ENCODE data around the gene KRT3.

Gene KRT3

DNA sequence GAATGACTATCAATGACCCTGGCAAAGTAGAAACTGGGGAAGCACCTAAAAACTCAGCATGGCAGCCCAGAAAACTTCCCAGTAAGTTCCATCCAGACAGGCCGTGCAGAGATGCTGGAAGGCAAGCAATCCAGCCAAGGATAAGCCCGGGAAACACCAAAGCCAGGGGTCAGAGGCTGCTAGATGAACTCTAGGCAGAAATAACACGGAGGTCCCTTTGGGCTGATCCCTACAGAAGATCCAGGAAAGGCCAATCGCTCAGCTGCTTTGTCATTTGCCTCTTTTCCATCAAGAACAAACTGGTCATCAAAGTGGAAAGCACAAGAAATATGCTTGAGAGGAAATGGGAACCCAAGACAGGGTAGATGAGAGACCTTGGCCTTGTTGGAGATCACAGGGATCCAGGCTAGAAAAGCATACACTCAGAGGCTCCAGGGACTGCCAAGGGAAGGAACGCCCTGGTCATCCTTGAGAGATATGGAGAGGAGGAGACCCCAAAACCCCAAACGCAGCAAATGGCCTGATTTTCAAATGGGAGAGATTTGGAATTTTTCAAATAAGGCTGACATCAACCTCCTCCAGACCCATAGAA lies 31.7 kb upstream of the KRT3 start:
- DNase-seq (ENCODE audit: low spot score), result no peak

DNA sequence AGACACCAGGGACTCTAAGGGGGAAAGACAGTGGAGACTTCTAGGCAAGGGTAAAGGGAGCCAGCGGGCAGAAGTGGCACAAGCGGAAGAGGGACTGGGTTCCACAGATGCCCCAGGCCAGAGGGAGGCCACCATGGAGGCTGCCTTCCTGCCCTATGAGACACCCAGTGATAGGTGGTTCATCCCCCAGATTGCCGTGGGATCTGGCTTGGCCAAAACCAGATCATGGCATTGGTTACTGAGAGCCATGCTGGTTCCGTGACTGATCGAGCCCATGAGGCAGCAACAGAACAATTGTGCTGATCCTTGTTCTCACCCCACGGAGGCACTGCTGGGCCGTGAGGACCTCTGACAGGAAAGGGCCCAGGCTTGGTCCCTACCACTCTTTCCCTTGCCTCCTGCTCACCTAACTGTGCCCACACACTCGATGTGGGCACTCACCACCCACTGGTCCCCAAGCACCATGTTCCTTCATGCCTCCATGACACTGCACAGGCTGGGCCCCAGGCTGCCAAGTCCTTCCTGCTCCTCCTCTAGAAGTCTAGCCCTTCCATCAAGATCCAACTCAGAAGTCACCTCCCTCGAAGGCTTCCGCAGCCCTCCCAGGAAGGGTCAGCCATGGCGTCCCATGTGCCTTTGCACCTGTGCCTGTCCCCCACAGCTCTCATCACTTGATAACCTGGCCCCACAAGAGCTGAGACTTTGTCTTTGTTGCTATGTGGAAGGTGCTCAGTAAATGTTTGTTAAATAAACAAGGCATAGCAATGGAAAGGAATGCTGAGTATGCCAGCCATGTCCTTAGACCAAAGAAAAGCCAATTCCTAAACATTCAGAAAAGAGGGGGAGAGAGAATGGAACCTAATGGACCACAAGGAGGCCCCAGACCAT lies 30.9 kb upstream of the KRT3 start:
- no peak for DNase-seq (ENCODE audit: low spot score)

DNA sequence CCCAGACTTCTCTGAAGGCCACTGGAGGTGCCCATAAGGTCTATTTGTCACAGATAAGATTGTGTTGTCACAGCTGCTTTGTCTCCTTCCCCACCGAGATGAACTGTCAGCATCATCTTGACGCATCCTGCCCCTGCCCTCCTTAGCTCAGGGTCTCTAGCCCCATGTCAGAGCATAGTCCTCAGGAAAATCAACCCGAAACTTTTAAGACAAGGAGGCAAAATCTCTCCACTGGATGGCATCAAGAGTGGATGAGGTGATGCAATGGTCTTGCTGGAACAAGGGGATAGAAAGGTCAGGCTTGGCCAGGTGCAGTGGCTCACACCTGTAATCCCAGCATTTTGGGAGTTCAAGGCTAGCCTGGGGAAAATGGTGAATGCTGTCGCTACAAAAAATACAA lies 30.0 kb upstream of the KRT3 start:
- no peak for DNase-seq (ENCODE audit: low spot score)

DNA sequence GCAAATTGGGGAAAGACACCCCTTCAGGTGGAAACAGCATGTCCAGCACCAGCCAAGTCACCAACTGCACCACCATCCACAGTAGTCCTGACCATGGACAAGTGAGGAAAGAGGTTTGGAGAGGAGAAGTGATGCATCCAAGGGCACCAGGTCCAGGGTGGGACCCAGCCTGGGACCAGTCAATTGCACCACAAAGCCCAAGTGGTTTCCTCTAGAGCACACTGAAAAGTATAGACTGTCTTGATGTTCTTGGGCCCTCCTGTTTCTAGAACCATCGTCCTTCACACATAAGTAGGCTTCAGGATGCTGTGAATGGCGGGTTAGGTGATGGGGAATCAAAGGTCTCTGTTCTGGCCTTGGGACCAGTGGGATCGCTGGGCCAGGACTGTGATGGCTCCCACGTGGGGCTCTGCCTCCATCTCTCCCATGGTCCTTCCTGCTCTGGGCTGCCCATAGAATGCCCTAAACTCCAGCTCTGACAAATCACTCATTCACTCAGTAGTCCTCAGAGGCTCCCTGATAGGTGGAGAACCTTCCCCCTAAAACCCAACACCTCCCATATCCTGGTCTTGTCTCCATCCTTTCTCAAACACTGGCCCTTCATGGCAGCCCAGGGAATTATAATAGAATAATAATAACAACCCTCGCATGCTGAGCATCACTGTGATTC lies 29.0 kb upstream of the KRT3 start:
- no peak for DNase-seq (ENCODE audit: low spot score)

DNA sequence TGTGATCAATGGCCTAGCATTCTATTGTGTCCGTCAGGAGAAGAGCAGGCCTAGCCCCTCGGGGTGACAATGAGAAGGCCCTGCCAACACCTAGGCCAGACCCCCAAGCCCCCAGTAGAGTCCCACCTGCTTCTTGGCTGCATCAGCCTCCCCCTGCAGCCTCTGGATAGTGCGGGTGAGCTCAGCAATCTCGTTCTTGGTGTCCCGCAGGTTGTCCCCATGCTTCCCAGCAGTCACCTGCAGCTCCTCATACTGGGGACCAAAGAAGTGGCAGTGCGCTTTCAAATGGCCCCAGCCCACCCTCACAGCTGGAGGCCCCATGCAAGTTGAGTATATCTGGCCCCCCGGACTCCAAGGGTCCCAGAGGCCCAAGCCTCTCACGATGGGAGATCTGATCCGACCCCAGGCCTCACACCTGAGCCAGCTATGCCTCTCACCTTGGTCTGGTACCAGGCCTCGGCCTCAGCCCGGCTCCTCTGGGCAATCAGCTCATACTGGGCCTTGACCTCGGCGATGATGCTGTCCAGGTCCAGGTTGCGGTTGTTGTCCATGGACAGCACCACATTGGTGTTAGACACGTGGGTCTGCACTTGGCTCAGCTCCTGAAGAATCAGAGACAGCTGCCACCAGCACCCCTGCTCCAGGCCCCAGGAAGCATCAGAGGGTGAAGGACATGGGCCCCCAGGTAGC lies 28.0 kb upstream of the KRT3 start:
- no peak for DNase-seq (ENCODE audit: low spot score)

- DNase-seq (ENCODE audit: low spot score), result no peak
These were observed 27.0 kb upstream of the KRT3 start for GRCh38 chr12:52822771-52823510.

GRCh38 chr12:52821826-52822660 lies 26.1 kb upstream of the KRT3 start:
- DNase-seq (ENCODE audit: low spot score), result peak; percentile 26

- DNase-seq (ENCODE audit: low spot score), result no peak
These were observed 25.3 kb upstream of the KRT3 start for GRCh38 chr12:52821071-52821730.

GRCh38 chr12:52820521-52820920 lies 24.6 kb upstream of the KRT3 start:
- DNase-seq (ENCODE audit: low spot score), result no peak

GRCh38 chr12:52819731-52820510 lies 24.0 kb upstream of the KRT3 start:
- no peak for DNase-seq (ENCODE audit: low spot score)

- DNase-seq (ENCODE audit: low spot score), result no peak
These were observed 23.0 kb upstream of the KRT3 start for GRCh38 chr12:52818887-52819420.

DNA sequence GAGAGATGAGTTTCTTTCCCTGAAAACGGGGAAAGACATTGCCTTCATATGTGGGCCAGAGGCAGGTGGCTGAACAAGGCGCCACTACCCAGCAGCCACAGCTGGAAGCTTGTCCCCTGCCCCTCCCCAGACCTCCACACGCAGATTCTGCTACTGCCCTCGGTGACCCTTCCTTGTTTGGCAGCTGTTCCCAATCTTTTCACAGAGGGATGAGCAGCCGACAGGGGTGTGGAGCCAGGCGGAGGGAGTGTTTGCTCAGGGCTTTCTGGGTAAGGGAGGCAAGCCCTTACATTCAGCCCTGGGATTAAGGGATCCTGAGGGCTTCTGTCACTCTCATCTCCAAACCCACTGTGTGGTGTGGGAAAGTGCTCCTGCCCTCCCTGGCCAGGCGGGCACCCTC lies 22.5 kb upstream of the KRT3 start:
- no peak for DNase-seq (ENCODE audit: low spot score)

DNA sequence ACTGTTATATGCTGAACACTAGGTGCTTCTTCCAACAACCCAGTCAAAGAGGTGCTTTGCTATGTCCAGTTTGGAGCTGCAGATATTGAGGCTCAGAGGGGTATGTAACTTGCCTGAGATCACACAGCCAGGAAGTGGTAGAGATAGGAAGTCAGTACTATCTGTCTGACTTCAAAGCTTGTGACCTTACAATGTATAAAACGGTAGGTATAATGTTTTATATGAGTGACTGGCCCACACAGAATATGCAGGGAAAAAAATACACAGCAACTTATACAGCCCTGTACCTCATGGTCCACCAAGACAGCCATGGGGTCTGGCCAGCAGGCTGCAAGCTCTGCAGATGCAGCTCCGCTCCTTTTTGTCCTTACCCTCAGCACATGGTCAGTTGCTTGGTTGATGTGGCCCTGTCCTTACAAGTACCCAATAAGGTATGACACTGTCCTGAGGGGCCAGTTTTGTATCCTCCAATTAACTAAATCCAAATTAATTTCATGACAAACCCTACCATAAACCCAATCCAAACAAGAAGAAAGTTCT lies 21.9 kb upstream of the KRT3 start:
- DNase-seq (ENCODE audit: low spot score), result no peak

DNA sequence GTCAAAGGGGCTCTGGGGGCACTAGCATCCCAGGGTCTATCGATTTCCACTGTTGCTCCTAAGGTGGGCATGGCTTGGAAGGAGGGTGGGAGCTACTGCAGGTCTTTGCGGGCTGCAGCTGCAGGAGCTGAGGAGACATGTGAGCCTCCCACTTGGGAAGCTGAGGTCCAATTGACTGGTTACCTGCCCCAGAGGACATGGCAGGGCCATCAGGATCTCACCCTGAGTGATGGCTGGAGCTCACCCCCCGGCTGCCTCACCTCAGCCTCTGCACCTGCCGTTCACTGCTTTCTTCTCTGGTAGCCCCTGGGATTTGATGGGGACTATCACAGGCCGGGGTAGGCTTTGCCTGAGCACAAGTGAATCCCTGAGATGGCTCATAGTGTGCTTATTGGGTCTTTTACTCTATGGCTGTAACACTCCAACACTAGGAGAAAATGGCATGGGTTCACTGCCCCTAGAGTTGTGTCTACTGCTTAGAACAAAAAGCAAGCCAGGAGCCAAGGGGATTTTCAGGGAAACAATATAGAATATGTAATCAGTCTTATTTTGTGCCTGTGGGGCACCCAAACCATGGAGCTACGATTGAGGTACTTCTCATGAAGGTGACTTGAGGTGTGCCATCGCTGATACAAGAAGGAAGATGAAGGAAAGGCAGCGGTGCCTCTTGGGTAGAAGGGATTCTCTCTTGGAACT lies 21.2 kb upstream of the KRT3 start:
- no peak for DNase-seq (ENCODE audit: low spot score)

DNA sequence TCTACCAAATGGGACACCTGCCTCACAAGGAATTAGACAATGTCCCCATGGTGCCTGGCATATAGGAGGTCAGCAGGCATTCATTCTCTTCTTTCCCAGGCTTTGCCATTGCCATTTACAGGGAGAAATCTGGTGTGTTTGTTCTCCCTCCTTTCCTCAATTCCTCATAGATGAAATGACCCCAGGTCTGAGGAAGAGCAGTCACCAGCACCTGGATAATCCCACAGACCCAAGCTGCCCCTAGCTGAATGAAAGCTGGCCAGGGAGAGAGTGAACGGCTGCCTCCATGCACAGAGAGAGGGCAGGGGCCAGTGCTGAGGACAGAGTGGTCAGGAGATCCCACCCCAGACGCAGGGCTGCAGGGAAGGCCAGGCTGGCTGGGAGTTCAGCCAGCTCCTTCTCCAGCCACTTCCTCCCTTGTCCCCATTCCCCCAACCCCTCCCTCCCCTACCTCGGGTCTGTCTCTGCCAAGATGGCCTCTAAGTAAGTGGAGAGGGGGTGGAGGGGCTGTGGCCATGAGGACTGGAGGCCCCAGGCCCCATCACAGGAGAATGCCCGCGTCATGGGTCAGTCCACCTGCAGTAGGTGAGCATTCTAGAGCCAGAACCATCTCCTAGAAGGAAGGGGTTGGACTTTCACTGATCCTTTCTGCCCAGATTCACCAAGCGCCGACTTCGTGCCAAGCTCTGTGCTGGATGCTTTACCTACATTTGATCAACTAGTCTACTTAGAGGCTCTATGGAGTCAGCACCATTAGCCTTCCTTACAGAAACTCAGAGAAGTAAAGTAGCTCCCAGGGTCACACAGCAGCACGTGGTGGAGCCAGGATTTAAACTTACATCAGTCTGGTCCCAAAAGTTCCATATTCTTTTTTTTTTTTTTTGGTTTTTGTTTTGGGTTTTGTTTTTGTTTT lies 20.0 kb upstream of the KRT3 start:
- no peak for DNase-seq (ENCODE audit: low spot score)

- no peak for DNase-seq (ENCODE audit: low spot score)
These were observed 19.2 kb upstream of the KRT3 start for GRCh38 chr12:52815161-52815560.

DNA sequence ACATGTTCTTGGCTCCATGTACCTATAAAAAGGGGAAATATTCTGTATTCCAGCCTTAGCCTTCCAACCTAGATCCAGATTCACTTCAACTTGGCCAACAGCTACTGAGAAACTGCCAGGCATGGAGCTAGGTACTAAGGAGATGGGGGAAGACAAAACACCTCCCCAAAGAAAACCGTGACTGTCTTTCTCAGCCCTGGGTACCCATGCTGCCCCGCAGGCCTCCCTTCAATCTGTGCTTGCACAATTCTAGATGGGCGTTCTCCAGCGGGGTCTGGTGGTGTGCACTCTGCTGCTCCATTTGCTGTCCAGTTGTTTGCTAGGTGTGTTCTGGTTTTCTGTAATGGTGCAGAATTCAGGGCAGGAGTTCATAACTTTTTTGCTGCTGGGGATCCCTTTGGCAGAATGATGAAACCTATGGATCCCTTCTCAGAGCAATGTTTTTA lies 18.8 kb upstream of the KRT3 start:
- DNase-seq (ENCODE audit: low spot score), result no peak
